PC-9 (cell line): ENCODE results near the gene MTMR3. TPM values are rescaled to one million over a fixed set of nuclear protein-coding genes. Genes with fewer than 3 reads are reported as not detected.

Source experiments
- BruUV-seq: library from RNA; stranded (reverse); fragments of 400-500 nt; replicated peaks from 2 replicates; lab custom pipeline; 2021; lab: Mats Ljungman, UMichigan
- CTCF ChIA-PET: fragments of 300-600 bp; sonication (Branson Sonifier 250); formaldehyde crosslinking; loops from one replicate; lab custom pipeline; 2022; ENCODE audit warnings: antibody characterized with exemption; lab: Charles Lee
- POLR2A ChIA-PET: fragments of 300-600 bp; sonication (Branson Sonifier 250); formaldehyde crosslinking; loops from one replicate; lab custom pipeline; 2022; ENCODE audit warnings: antibody characterized with exemption; ENCODE audit not compliant: unreplicated experiment; lab: Charles Lee
- DNase-seq, 2 experiments: peaks; one replicate each; pipeline versions ENCODE4 v3.0.0 to v3.0.0-alpha.2; 2015 to 2022; ENCODE audit warnings: mixed read lengths in 1 of 2
- H2AFZ ChIP-seq: fragments of 200-600 bp; sonication (generic); 2 replicates; pipeline ENCODE4 v1.8.1; 2017; ENCODE audit warnings: antibody characterized with exemption
- H3F3A ChIP-seq: fragments of 200-600 bp; sonication (generic); 2 replicates; pipeline ENCODE4 v1.8.1; 2017; ENCODE audit warnings: antibody characterized with exemption, mild to moderate bottlenecking, low read depth; ENCODE audit not compliant: insufficient read depth
- H3K27ac ChIP-seq: fragments of 200-600 bp; sonication (generic); 2 replicates; pipeline ENCODE4 v1.6.1; 2016; ENCODE audit warnings: mixed run types
- H3K27me3 ChIP-seq: fragments of 200-600 bp; sonication (generic); 2 replicates; pipeline ENCODE4 v1.6.1; 2016; ENCODE audit warnings: low read depth, mixed run types; ENCODE audit not compliant: insufficient read depth
- H3K36me3 ChIP-seq: fragments of 200-600 bp; sonication (generic); 2 replicates; pipeline ENCODE4 v1.6.1; 2016; ENCODE audit warnings: low read depth, mixed run types
- H3K4me1 ChIP-seq: fragments of 200-600 bp; sonication (generic); replicated peaks from 2 replicates; pipeline ENCODE4 v1.6.1; 2016; ENCODE audit warnings: mixed run types; ENCODE audit not compliant: insufficient read depth
- H3K4me2 ChIP-seq: fragments of 200-600 bp; sonication (generic); 2 replicates; pipeline ENCODE4 v1.6.1; 2017; ENCODE audit warnings: mixed run types
- H3K4me3 ChIP-seq: fragments of 200-600 bp; sonication (generic); 2 replicates; pipeline ENCODE4 v1.6.1; 2016; ENCODE audit warnings: mixed run types
- H3K79me2 ChIP-seq: fragments of 200-600 bp; sonication (generic); 2 replicates; pipeline ENCODE4 v1.6.1; 2017; ENCODE audit warnings: low read depth, mixed run types
- H3K9me2 ChIP-seq: fragments of 200-600 bp; sonication (generic); 2 replicates; pipeline ENCODE4 v1.8.1; 2017; ENCODE audit warnings: mild to moderate bottlenecking; ENCODE audit not compliant: insufficient read depth
- H3K9me3 ChIP-seq: fragments of 200-600 bp; sonication (generic); 2 replicates; pipeline ENCODE4 v1.8.1; 2016; ENCODE audit warnings: low read depth; ENCODE audit not compliant: insufficient read depth
- H4K20me1 ChIP-seq: fragments of 200-600 bp; sonication (generic); 2 replicates; pipeline ENCODE4 v1.8.1; 2017; ENCODE audit not compliant: insufficient read depth
- CTCF ChIP-seq: fragments of 200-600 bp; sonication (generic); conservative IDR thresholded peaks from 2 replicates; pipeline ENCODE4 v1.6.1; 2017; ENCODE audit warnings: mixed run types, antibody characterized with exemption, mild to moderate bottlenecking, moderate library complexity
- EZH2 ChIP-seq: fragments of 200-600 bp; sonication (generic); IDR thresholded peaks from 2 replicates; pipeline ENCODE4 v1.8.0; 2017; ENCODE audit warnings: antibody characterized with exemption, low read depth
- intact Hi-C: fragments of 100-400 bp; cut with micrococcal nuclease; formaldehyde crosslinking; loops from one replicate; pipeline ENCODE4 v1.10.0; 2022; ENCODE audit not compliant: unreplicated experiment
- total RNA-seq: library from RNA; stranded (reverse); gene quantifications from 2 replicates; pipeline ENCODE4 v1.2.3, GENCODE V29; 2021

MTMR3 gene
- total RNA-seq, 1 experiment from 2014 or later, result 28.1 TPM

- BruUV-seq, result no TSS peak
- ChIA-PET CTCF (interaction anchor here (1.0 kb wide), 1 partner anchor 14 kb away, joined by 3 read pairs; no protein-coding TSS in a partner anchor), POLR2A (interaction anchor here (0.6 kb wide), 1 partner anchor 691 kb away, joined by 4 read pairs; no protein-coding TSS in a partner anchor)
- no peaks in the 10 kb centered on the region for H4K20me1 ChIP-seq
- no peak overlapping the region for H3K4me2 ChIP-seq
- TF ChIP-seq EZH2, result no peak
- no peak overlapping the region for H3K4me3 ChIP-seq
- no peaks in the 10 kb centered on the region for H3K27me3 ChIP-seq
- H3K36me3 ChIP-seq, result no peaks in the 10 kb centered on the region
- no peak overlapping the region for H2AFZ ChIP-seq
- DNase-seq, result no peak
- intact Hi-C loops, result no loop called here
- H3F3A ChIP-seq, result no peaks in the 10 kb centered on the region
- no peaks in the 10 kb centered on the region; the same call in 1 of the 2 replicates for H3K9me3 ChIP-seq
- H3K27ac ChIP-seq, result no peak overlapping the region
- H3K4me1 ChIP-seq, result no peaks in the 10 kb centered on the region
- H3K79me2 ChIP-seq, result no peaks in the 10 kb centered on the region
- H3K9me2 ChIP-seq, result no peaks in the 10 kb centered on the region
These were observed 171.2 kb downstream of the MTMR3 start for GRCh38 chr22:30054067-30054763.

DNA sequence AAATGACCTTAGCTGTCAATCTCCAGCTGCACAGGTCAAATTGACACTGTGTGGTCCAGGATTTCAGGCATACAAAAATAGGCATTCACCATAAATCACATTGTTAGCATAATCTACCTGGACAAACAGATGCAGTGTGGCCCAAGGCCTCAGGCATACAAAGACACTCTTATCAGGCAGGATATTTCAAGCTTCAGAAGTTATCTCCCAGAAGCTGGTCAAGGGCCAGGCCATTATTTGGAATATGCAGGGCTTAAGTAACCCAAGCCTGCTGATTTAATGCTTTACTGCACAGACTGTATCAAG lies 171.7 kb downstream of the MTMR3 start:
- no peaks in the 10 kb centered on the region for H4K20me1 ChIP-seq
- H3K9me3 ChIP-seq, result no peaks in the 10 kb centered on the region; the same call in 1 of the 2 replicates
- no peak overlapping the region for H2AFZ ChIP-seq
- no peaks in the 10 kb centered on the region for H3K4me1 ChIP-seq
- CTCF ChIA-PET, result interaction anchor here (1.0 kb wide), 1 partner anchor 14 kb away, joined by 3 read pairs; no protein-coding TSS in a partner anchor
- H3K27ac ChIP-seq, result no peak overlapping the region
- H3K79me2 ChIP-seq, result no peaks in the 10 kb centered on the region
- no peaks in the 10 kb centered on the region for H3F3A ChIP-seq
- H3K27me3 ChIP-seq, result no peaks in the 10 kb centered on the region
- no peak overlapping the region for H3K4me2 ChIP-seq
- no peak overlapping the region for H3K4me3 ChIP-seq
- intact Hi-C loops, result no loop called here
- H3K36me3 ChIP-seq, result no peaks in the 10 kb centered on the region
- TF ChIP-seq EZH2 (no peak), CTCF (no peak)
- POLR2A ChIA-PET, result interaction anchor here (0.6 kb wide), 1 partner anchor 690 kb away, joined by 4 read pairs; no protein-coding TSS in a partner anchor
- DNase-seq, result no peak
- H3K9me2 ChIP-seq, result no peaks in the 10 kb centered on the region
- no TSS peak for BruUV-seq

GRCh38 chr22:30056015-30056414 lies 173.0 kb downstream of the MTMR3 start:
- Histone ChIP-seq H3F3A (no peaks in the 10 kb centered on the region), H3K27ac (no peak overlapping the region), H3K36me3 (no peaks in the 10 kb centered on the region), H3K9me3 (no peaks in the 10 kb centered on the region; the same call in 1 of the 2 replicates), H3K4me2 (no peak overlapping the region), H3K9me2 (no peaks in the 10 kb centered on the region), H3K4me3 (no peak overlapping the region), H4K20me1 (no peaks in the 10 kb centered on the region), H3K27me3 (no peaks in the 10 kb centered on the region), H2AFZ (no peak overlapping the region), H3K79me2 (no peaks in the 10 kb centered on the region), H3K4me1 (no peaks in the 10 kb centered on the region)
- BruUV-seq, result no TSS peak
- no peak for TF ChIP-seq CTCF
- no peak for TF ChIP-seq EZH2
- ChIA-PET CTCF (no interaction called here), POLR2A (interaction anchor here (0.6 kb wide), 1 partner anchor 137 kb away, joined by 12 read pairs; no protein-coding TSS in a partner anchor)
- no peak for DNase-seq
- intact Hi-C loops, result no loop called here
